WTC11 (cell line): ENCODE results near the gene MAPT. TPM values are rescaled to one million over a fixed set of nuclear protein-coding genes. Genes with fewer than 3 reads are reported as not detected.

Source experiments
- ATAC-seq: fragments of 200-7000 bp; cut with Tn5 transposase; 2 replicates; pipeline ENCODE4 v1.10.0; 2021; ENCODE audit warnings: mild to moderate bottlenecking, moderate library complexity
- CTCF ChIA-PET: fragments of 300-600 bp; sonication (Branson Sonifier 250); formaldehyde crosslinking; loops from one replicate; lab custom pipeline; 2021; ENCODE audit warnings: antibody characterized with exemption; lab: Charles Lee
- POLR2A ChIA-PET: fragments of 350-600 bp; sonication (Branson Sonifier 250); formaldehyde crosslinking; loops from one replicate; lab custom pipeline; 2021; ENCODE audit warnings: antibody characterized with exemption; lab: Charles Lee
- DNase-seq: peaks from one replicate; pipeline ENCODE4 v3.0.0; 2021; ENCODE audit warnings: low spot score
- H3K27ac Mint-ChIP-seq: 2 replicates; pipeline ENCODE4 v1.8.0; 2021; ENCODE audit warnings: mixed read lengths
- H3K27me3 Mint-ChIP-seq: 2 replicates; pipeline ENCODE4 v1.8.0; 2021; ENCODE audit warnings: low read depth, mild to moderate bottlenecking, moderate library complexity, mixed read lengths
- H3K36me3 Mint-ChIP-seq: 2 replicates; pipeline ENCODE4 v1.8.0; 2021; ENCODE audit warnings: mixed read lengths
- H3K4me1 Mint-ChIP-seq: 2 replicates; pipeline ENCODE4 v1.8.0; 2022; ENCODE audit warnings: mixed read lengths
- H3K4me3 Mint-ChIP-seq: 2 replicates; pipeline ENCODE4 v1.8.0; 2021; ENCODE audit warnings: mild to moderate bottlenecking, moderate library complexity, mixed read lengths
- H3K9me3 Mint-ChIP-seq: 2 replicates; pipeline ENCODE4 v1.8.0; 2021; ENCODE audit warnings: mixed read lengths
- ELF4 ChIP-seq: sonication (generic); formaldehyde crosslinking; IDR thresholded peaks from 2 replicates; pipeline ENCODE4 v1.8.1; 2022; ENCODE audit warnings: low read depth, mild to moderate bottlenecking, moderate library complexity, missing genetic modification reagents
- EMX1 ChIP-seq: fragments of 250-450 bp; sonication (Bioruptor Pico); IDR thresholded peaks from 2 replicates; pipeline ENCODE4 v1.8.0; 2021; ENCODE audit warnings: mild to moderate bottlenecking
- ESRRA ChIP-seq: sonication (generic); formaldehyde crosslinking; IDR thresholded peaks from 2 replicates; pipeline ENCODE4 v1.8.1; 2022; ENCODE audit warnings: mild to moderate bottlenecking, missing genetic modification reagents, borderline replicate concordance
- GTF2I ChIP-seq: fragments of 250-450 bp; sonication (Bioruptor Pico); conservative IDR thresholded peaks from 2 replicates; pipeline ENCODE4 v1.4.0; 2021; ENCODE audit warnings: mild to moderate bottlenecking
- KAT7 ChIP-seq: sonication (generic); formaldehyde crosslinking; IDR thresholded peaks from 2 replicates; pipeline ENCODE4 v1.8.1; 2023; ENCODE audit warnings: missing genetic modification reagents, mild to moderate bottlenecking, borderline replicate concordance
- NR2C2 ChIP-seq: sonication (generic); formaldehyde crosslinking; IDR thresholded peaks from 2 replicates; pipeline ENCODE4 v1.8.0; 2022; ENCODE audit warnings: mild to moderate bottlenecking, missing genetic modification reagents
- TEAD4 ChIP-seq: sonication (generic); formaldehyde crosslinking; IDR thresholded peaks from 2 replicates; pipeline ENCODE4 v1.8.0; 2022; ENCODE audit warnings: mild to moderate bottlenecking, missing genetic modification reagents
- ZNF121 ChIP-seq: sonication (generic); formaldehyde crosslinking; IDR thresholded peaks from 2 replicates; pipeline ENCODE4 v1.8.0; 2023; ENCODE audit warnings: missing genetic modification reagents
- ZNF671 ChIP-seq: fragments of 250-450 bp; sonication (Bioruptor Pico); IDR thresholded peaks from 2 replicates; pipeline ENCODE4 v1.8.0; 2021; ENCODE audit warnings: mild to moderate bottlenecking
- total RNA-seq: library from RNA; stranded (reverse); gene quantifications from 3 replicates; pipeline ENCODE4 v1.2.3, GENCODE V29; 2021
- TF ChIP-seq, protein P1 (sequence below): sonication (generic); formaldehyde crosslinking; IDR thresholded peaks from 2 replicates; pipeline ENCODE4 v1.8.1; 2022; ENCODE audit warnings: low read depth, missing genetic modification reagents, borderline replicate concordance
- TF ChIP-seq, protein P2 (sequence below): sonication (generic); formaldehyde crosslinking; IDR thresholded peaks from 2 replicates; pipeline ENCODE4 v1.8.1; 2023; ENCODE audit warnings: mild to moderate bottlenecking, moderate library complexity, missing genetic modification reagents
- TF ChIP-seq, protein P3 (sequence below): sonication (generic); formaldehyde crosslinking; IDR thresholded peaks from 2 replicates; pipeline ENCODE4 v1.8.1; 2022; ENCODE audit warnings: mild to moderate bottlenecking, missing genetic modification reagents, moderate library complexity, borderline replicate concordance
- TF ChIP-seq, protein P4 (sequence below): sonication (generic); formaldehyde crosslinking; IDR thresholded peaks from 2 replicates; pipeline ENCODE4 v1.8.0; 2022; ENCODE audit warnings: mild to moderate bottlenecking, missing genetic modification reagents
- TF ChIP-seq, protein P5 (sequence below): sonication (generic); formaldehyde crosslinking; IDR thresholded peaks from 2 replicates; pipeline ENCODE4 v1.8.0; 2022; ENCODE audit warnings: mild to moderate bottlenecking, missing genetic modification reagents
- TF ChIP-seq, protein P6 (sequence below): sonication (generic); formaldehyde crosslinking; IDR thresholded peaks from 2 replicates; pipeline ENCODE4 v1.8.1; 2023; ENCODE audit warnings: mild to moderate bottlenecking, missing genetic modification reagents, moderate library complexity
- TF ChIP-seq, protein P7 (sequence below): sonication (generic); formaldehyde crosslinking; IDR thresholded peaks from 2 replicates; pipeline ENCODE4 v1.8.0; 2023; ENCODE audit warnings: mild to moderate bottlenecking, missing genetic modification reagents

Gene MAPT
- total RNA-seq, 1 experiment from 2014 or later = 2.2 TPM

DNA sequence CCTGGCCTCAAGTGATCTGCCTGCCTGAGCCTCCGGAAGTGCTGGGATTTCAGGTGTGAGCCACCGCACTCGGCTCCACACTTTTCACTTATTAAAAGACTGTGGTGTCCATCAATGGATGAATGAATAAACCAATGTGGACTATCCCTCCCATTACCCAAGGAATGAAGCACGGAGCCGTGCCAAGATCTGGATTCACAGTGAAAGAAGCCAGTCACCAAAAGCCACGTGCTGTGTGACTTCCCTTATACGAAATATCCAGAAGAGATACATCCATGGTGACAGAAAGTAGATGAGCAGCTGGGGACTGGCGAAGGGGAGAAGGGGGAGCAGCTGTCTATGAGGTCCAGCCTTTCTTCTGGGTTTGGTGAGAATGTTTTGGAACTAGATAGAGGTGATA lies 56.5 kb downstream of the MAPT start:
- Mint-ChIP-seq H3K27ac (no peak overlapping the region), H3K27me3 (peaks cover 19% of the 10 kb centered on the region), H3K36me3 (no peaks in the 10 kb centered on the region), H3K9me3 (no peaks in the 10 kb centered on the region), H3K4me3 (no peak overlapping the region), H3K4me1 (peaks cover 14% of the 10 kb centered on the region)
- CTCF ChIA-PET = interaction anchor here (1.0 to 1.5 kb wide), 2 partner anchors 21 to 334 kb away, joined by 4 to 8 read pairs; no protein-coding TSS in a partner anchor
- DNase-seq = no peak
- no peak for ATAC-seq
- POLR2A ChIA-PET = no interaction called here
- TF ChIP-seq GTF2I (CRISPR knock-in tag) (no peak), ESRRA (CRISPR knock-in tag) (no peak), ZNF671 (CRISPR knock-in tag) (no peak), EMX1 (CRISPR knock-in tag) (no peak), ZNF121 (CRISPR knock-in tag) (no peak), KAT7 (CRISPR knock-in tag) (no peak), ELF4 (CRISPR knock-in tag) (no peak), TEAD4 (CRISPR knock-in tag) (no peak), NR2C2 (CRISPR knock-in tag) (no peak)
- TF ChIP-seq, protein P1, sequence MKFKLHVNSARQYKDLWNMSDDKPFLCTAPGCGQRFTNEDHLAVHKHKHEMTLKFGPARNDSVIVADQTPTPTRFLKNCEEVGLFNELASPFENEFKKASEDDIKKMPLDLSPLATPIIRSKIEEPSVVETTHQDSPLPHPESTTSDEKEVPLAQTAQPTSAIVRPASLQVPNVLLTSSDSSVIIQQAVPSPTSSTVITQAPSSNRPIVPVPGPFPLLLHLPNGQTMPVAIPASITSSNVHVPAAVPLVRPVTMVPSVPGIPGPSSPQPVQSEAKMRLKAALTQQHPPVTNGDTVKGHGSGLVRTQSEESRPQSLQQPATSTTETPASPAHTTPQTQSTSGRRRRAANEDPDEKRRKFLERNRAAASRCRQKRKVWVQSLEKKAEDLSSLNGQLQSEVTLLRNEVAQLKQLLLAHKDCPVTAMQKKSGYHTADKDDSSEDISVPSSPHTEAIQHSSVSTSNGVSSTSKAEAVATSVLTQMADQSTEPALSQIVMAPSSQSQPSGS (CRISPR knock-in tag) = no peak
- TF ChIP-seq, protein P2, sequence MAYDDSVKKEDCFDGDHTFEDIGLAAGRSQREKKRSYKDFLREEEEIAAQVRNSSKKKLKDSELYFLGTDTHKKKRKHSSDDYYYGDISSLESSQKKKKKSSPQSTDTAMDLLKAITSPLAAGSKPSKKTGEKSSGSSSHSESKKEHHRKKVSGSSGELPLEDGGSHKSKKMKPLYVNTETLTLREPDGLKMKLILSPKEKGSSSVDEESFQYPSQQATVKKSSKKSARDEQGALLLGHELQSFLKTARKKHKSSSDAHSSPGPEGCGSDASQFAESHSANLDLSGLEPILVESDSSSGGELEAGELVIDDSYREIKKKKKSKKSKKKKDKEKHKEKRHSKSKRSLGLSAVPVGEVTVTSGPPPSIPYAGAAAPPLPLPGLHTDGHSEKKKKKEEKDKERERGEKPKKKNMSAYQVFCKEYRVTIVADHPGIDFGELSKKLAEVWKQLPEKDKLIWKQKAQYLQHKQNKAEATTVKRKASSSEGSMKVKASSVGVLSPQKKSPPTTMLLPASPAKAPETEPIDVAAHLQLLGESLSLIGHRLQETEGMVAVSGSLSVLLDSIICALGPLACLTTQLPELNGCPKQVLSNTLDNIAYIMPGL (CRISPR knock-in tag) = no peak
- TF ChIP-seq, protein P3, sequence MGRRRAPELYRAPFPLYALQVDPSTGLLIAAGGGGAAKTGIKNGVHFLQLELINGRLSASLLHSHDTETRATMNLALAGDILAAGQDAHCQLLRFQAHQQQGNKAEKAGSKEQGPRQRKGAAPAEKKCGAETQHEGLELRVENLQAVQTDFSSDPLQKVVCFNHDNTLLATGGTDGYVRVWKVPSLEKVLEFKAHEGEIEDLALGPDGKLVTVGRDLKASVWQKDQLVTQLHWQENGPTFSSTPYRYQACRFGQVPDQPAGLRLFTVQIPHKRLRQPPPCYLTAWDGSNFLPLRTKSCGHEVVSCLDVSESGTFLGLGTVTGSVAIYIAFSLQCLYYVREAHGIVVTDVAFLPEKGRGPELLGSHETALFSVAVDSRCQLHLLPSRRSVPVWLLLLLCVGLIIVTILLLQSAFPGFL (CRISPR knock-in tag) = no peak
- TF ChIP-seq, protein P4, sequence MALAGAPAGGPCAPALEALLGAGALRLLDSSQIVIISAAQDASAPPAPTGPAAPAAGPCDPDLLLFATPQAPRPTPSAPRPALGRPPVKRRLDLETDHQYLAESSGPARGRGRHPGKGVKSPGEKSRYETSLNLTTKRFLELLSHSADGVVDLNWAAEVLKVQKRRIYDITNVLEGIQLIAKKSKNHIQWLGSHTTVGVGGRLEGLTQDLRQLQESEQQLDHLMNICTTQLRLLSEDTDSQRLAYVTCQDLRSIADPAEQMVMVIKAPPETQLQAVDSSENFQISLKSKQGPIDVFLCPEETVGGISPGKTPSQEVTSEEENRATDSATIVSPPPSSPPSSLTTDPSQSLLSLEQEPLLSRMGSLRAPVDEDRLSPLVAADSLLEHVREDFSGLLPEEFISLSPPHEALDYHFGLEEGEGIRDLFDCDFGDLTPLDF = no peak
- TF ChIP-seq, protein P5, sequence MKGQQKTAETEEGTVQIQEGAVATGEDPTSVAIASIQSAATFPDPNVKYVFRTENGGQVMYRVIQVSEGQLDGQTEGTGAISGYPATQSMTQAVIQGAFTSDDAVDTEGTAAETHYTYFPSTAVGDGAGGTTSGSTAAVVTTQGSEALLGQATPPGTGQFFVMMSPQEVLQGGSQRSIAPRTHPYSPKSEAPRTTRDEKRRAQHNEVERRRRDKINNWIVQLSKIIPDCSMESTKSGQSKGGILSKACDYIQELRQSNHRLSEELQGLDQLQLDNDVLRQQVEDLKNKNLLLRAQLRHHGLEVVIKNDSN = no peak
- TF ChIP-seq, protein P6, sequence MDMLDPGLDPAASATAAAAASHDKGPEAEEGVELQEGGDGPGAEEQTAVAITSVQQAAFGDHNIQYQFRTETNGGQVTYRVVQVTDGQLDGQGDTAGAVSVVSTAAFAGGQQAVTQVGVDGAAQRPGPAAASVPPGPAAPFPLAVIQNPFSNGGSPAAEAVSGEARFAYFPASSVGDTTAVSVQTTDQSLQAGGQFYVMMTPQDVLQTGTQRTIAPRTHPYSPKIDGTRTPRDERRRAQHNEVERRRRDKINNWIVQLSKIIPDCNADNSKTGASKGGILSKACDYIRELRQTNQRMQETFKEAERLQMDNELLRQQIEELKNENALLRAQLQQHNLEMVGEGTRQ (CRISPR knock-in tag) = no peak

DNA sequence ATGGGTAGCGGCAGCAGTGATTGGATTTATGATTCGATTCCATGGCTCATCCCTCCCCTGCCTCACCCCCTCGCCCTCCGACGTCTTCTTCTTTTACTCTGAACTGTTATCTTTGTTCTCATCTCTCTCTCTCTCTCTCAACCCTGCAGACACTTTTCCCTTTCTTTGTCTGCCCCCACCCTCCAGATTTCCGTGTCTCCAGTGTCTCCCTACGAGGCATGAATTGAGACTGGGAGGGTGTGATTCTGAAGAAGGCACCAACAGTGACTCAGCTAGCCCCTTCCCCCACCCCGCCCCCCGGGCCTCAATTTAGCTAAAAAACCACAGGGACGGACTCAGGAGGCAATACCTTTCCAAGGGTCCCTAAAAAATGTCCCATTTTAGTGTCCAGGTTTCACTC lies 57.0 kb downstream of the MAPT start:
- no peak for DNase-seq
- Mint-ChIP-seq H3K36me3 (no peaks in the 10 kb centered on the region), H3K27ac (no peak overlapping the region), H3K27me3 (peaks cover 19% of the 10 kb centered on the region), H3K4me1 (peaks cover 14% of the 10 kb centered on the region), H3K4me3 (no peak overlapping the region), H3K9me3 (no peaks in the 10 kb centered on the region)
- no peak for ATAC-seq
- ChIA-PET CTCF (interaction anchor here (1.0 to 1.5 kb wide), 2 partner anchors 20 to 334 kb away, joined by 4 to 8 read pairs; no protein-coding TSS in a partner anchor), POLR2A (no interaction called here)
- TF ChIP-seq, protein P7, sequence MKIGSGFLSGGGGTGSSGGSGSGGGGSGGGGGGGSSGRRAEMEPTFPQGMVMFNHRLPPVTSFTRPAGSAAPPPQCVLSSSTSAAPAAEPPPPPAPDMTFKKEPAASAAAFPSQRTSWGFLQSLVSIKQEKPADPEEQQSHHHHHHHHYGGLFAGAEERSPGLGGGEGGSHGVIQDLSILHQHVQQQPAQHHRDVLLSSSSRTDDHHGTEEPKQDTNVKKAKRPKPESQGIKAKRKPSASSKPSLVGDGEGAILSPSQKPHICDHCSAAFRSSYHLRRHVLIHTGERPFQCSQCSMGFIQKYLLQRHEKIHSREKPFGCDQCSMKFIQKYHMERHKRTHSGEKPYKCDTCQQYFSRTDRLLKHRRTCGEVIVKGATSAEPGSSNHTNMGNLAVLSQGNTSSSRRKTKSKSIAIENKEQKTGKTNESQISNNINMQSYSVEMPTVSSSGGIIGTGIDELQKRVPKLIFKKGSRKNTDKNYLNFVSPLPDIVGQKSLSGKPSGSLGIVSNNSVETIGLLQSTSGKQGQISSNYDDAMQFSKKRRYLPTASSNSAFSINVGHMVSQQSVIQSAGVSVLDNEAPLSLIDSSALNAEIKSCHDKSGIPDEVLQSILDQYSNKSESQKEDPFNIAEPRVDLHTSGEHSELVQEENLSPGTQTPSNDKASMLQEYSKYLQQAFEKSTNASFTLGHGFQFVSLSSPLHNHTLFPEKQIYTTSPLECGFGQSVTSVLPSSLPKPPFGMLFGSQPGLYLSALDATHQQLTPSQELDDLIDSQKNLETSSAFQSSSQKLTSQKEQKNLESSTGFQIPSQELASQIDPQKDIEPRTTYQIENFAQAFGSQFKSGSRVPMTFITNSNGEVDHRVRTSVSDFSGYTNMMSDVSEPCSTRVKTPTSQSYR (CRISPR knock-in tag) = no peak
